ENCODE results near the gene TTC36. TPM values are rescaled to one million over a fixed set of nuclear protein-coding genes. Genes with fewer than 3 reads are reported as not detected.
"Not testable (repeated sequence)": the region's sequence is repeated elsewhere in the genome, so short reads cannot be mapped to it uniquely, and the experiment has no call there.

Gene TTC36
- total RNA-seq, 1 donor from 2014 or later: not detected

GRCh38 chr11:118547132-118547531, 19.9 kb downstream of the TTC36 start:
- intact Hi-C loops (cut with DNase I): no loop called here
- no peak for TF ChIP-seq CTCF (IDR thresholded peaks at IDR 0.05)
- no peak for TF ChIP-seq POLR2AphosphoS5 (IDR thresholded peaks at IDR 0.05; ENCODE audit: insufficient read depth in 1 of 2, low read depth in 1 of 2)
- TF ChIP-seq POLR2A (IDR thresholded peaks at IDR 0.05): no peak
- H3K36me3 ChIP-seq: peaks cover 0 to 38% of the 10 kb centered on the region in 2 donors

GRCh38 chr11:118552341-118552740, 25.1 kb downstream of the TTC36 start:
- Histone ChIP-seq H3K4me3 (no peak overlapping the region), H3K27ac (no peak overlapping the region), H3K9me3 (no peaks in the 10 kb centered on the region), H3K4me1 (no peaks in the 10 kb centered on the region), H3K27me3 (no peaks in the 10 kb centered on the region), H3K36me3 (peaks cover 0 to 40% of the 10 kb centered on the region in 2 donors)
- TF ChIP-seq POLR2AphosphoS5 (IDR thresholded peaks at IDR 0.05; ENCODE audit: insufficient read depth in 1 of 2, low read depth in 1 of 2) (no peak), POLR2A (IDR thresholded peaks at IDR 0.05) (no peak), CTCF (IDR thresholded peaks at IDR 0.05) (no peak)
- intact Hi-C loops (cut with DNase I): no loop called here
- DNase-seq (ENCODE audit: extremely low spot score in 2 of 2): no peak

More at GRCh38 chr11:118547132-118547531, 19.9 kb downstream of the TTC36 start:
- Histone ChIP-seq H3K4me1 (no peaks in the 10 kb centered on the region), H3K9me3 (no peaks in the 10 kb centered on the region), H3K4me3 (no peak overlapping the region), H3K27me3 (no peaks in the 10 kb centered on the region), H3K27ac (no peak overlapping the region)
- no peak for DNase-seq (ENCODE audit: extremely low spot score in 2 of 2)

- Histone ChIP-seq H3K4me3 (no peak overlapping the region), H3K9me3 (no peaks in the 10 kb centered on the region), H3K4me1 (peaks cover 10% of the 10 kb centered on the region), H3K36me3 (peaks cover 0 to 31% of the 10 kb centered on the region in 2 donors), H3K27ac (no peak overlapping the region), H3K27me3 (no peaks in the 10 kb centered on the region)
- no peak for DNase-seq (ENCODE audit: extremely low spot score in 2 of 2)
- intact Hi-C loops (cut with DNase I): no loop called here
- TF ChIP-seq CTCF (IDR thresholded peaks at IDR 0.05) (no peak), POLR2A (IDR thresholded peaks at IDR 0.05) (no peak), POLR2AphosphoS5 (IDR thresholded peaks at IDR 0.05; ENCODE audit: insufficient read depth in 1 of 2, low read depth in 1 of 2) (no peak)
Observed at GRCh38 chr11:118560806-118561205, 33.5 kb downstream of the TTC36 start.

- intact Hi-C loops (cut with DNase I): no loop called here
- H3K9me3 ChIP-seq: no peaks in the 10 kb centered on the region
- H3K4me1 ChIP-seq: peaks cover 10% of the 10 kb centered on the region
- no peak for TF ChIP-seq POLR2A (IDR thresholded peaks at IDR 0.05)
- no peaks in the 10 kb centered on the region for H3K36me3 ChIP-seq
- peak overlapping the region; percentile 55 to 69 for H3K4me3 ChIP-seq
- H3K27ac ChIP-seq: peak overlapping the region; percentile 70
- DNase-seq (ENCODE audit: extremely low spot score in 2 of 2): no peak
- H3K27me3 ChIP-seq: no peaks in the 10 kb centered on the region
Observed at GRCh38 chr11:118565051-118565450, 37.8 kb downstream of the TTC36 start.

GRCh38 chr11:118569670-118570069, 42.4 kb downstream of the TTC36 start:
- TF ChIP-seq POLR2A (IDR thresholded peaks at IDR 0.05) (no peak), CTCF (IDR thresholded peaks at IDR 0.05) (no peak)
- H3K9me3 ChIP-seq: no peaks in the 10 kb centered on the region
- intact Hi-C loops (cut with DNase I): no loop called here
- peaks cover 28% of the 10 kb centered on the region for H3K4me1 ChIP-seq
- no peak for DNase-seq (ENCODE audit: extremely low spot score in 2 of 2)
- H3K36me3 ChIP-seq: no peaks in the 10 kb centered on the region
- no peaks in the 10 kb centered on the region for H3K27me3 ChIP-seq
- no peak overlapping the region for H3K27ac ChIP-seq
- no peak overlapping the region for H3K4me3 ChIP-seq

GRCh38 chr11:118570787-118571186, 43.5 kb downstream of the TTC36 start:
- intact Hi-C loops (cut with DNase I): no loop called here
- no peak overlapping the region for H3K27ac ChIP-seq

GRCh38 chr11:118571701-118572060, 44.4 kb downstream of the TTC36 start:
- Histone ChIP-seq H3K4me1 (peaks cover 43% of the 10 kb centered on the region), H3K27ac (peak overlapping the region; percentile 95), H3K4me3 (peak overlapping the region; percentile 74 to 83)
- H3K9me3 ChIP-seq; H3K36me3 ChIP-seq; intact Hi-C loops (cut with DNase I); DNase-seq (ENCODE audit: extremely low spot score in 2 of 2); H3K27me3 ChIP-seq: not testable (repeated sequence)

More at GRCh38 chr11:118570787-118571186, 43.5 kb downstream of the TTC36 start:
- peaks cover 34% of the 10 kb centered on the region for H3K4me1 ChIP-seq
- no peaks in the 10 kb centered on the region for H3K9me3 ChIP-seq
- H3K27me3 ChIP-seq: no peaks in the 10 kb centered on the region
- H3K4me3 ChIP-seq: no peak overlapping the region
- no peaks in the 10 kb centered on the region for H3K36me3 ChIP-seq
- TF ChIP-seq CTCF (IDR thresholded peaks at IDR 0.05): no peak
- TF ChIP-seq POLR2A (IDR thresholded peaks at IDR 0.05): no peak
- TF ChIP-seq POLR2AphosphoS5 (IDR thresholded peaks at IDR 0.05; ENCODE audit: insufficient read depth in 1 of 2, low read depth in 1 of 2): no peak
- no peak for DNase-seq (ENCODE audit: extremely low spot score in 2 of 2)

All from vagina (tissue), 2 donors.